NCI-H146 (cell line): ENCODE results near the gene SLC8B1.

Source experiments
- DNase-seq: peaks from one replicate; lab custom pipeline; 2025; lab: John Stamatoyannopoulos, UW

SLC8B1 gene

GRCh38 chr12:113334786-113335539 lies at the start of gene SLC8B1:
SLC8B1 (minus strand) TSS chr12:113335109; CDS start chr12:113332878, 2,231 bp downstream.
- peak; percentile 76 for DNase-seq

- no peak for DNase-seq
Measured at GRCh38 chr12:113382206-113382605, 47.3 kb upstream of the SLC8B1 start.

- no peak for DNase-seq
Measured at GRCh38 chr12:113381220-113381619, 46.3 kb upstream of the SLC8B1 start.

- DNase-seq: no peak
Measured at GRCh38 chr12:113378291-113378690, 43.4 kb upstream of the SLC8B1 start.

GRCh38 chr12:113374823-113375428 lies 40.0 kb upstream of the SLC8B1 start:
- no peak for DNase-seq

GRCh38 chr12:113373969-113374368 lies 39.1 kb upstream of the SLC8B1 start:
- no peak for DNase-seq

- no peak for DNase-seq
Measured at GRCh38 chr12:113373440-113373839, 38.5 kb upstream of the SLC8B1 start.

GRCh38 chr12:113372371-113372770 lies 37.5 kb upstream of the SLC8B1 start:
- DNase-seq: no peak

GRCh38 chr12:113371808-113372207 lies 36.9 kb upstream of the SLC8B1 start:
- no peak for DNase-seq

GRCh38 chr12:113370923-113371682 lies 36.2 kb upstream of the SLC8B1 start:
- no peak for DNase-seq

GRCh38 chr12:113369391-113369985 lies 34.6 kb upstream of the SLC8B1 start:
- no peak for DNase-seq

GRCh38 chr12:113368331-113368730 lies 33.4 kb upstream of the SLC8B1 start:
- DNase-seq: no peak

GRCh38 chr12:113366827-113367226 lies 31.9 kb upstream of the SLC8B1 start:
- DNase-seq: no peak

- DNase-seq: no peak
Measured at GRCh38 chr12:113365639-113366395, 30.9 kb upstream of the SLC8B1 start.

GRCh38 chr12:113364698-113365097 lies 29.8 kb upstream of the SLC8B1 start:
- DNase-seq: no peak

- DNase-seq: no peak
Measured at GRCh38 chr12:113361574-113362370, 26.9 kb upstream of the SLC8B1 start.

GRCh38 chr12:113359939-113360748 lies 25.2 kb upstream of the SLC8B1 start:
- DNase-seq: no peak

- no peak for DNase-seq
Measured at GRCh38 chr12:113359133-113359938, 24.4 kb upstream of the SLC8B1 start.
